WTC11 (cell line): ENCODE data around the gene KLHDC9. TPM values are rescaled to one million over a fixed set of nuclear protein-coding genes. Genes with fewer than 3 reads are reported as not detected.
A peak's percentile ranks its signal among the peaks of the same experiment; 100 is the strongest.

Experiments
- ATAC-seq: fragments of 200-7000 bp; cut with Tn5 transposase; 2 replicates; pipeline ENCODE4 v1.10.0; 2021; ENCODE audit warnings: mild to moderate bottlenecking, moderate library complexity
- CTCF ChIA-PET: fragments of 300-600 bp; sonication (Branson Sonifier 250); formaldehyde crosslinking; loops from one replicate; lab custom pipeline; 2021; ENCODE audit warnings: antibody characterized with exemption; lab: Charles Lee
- POLR2A ChIA-PET: fragments of 350-600 bp; sonication (Branson Sonifier 250); formaldehyde crosslinking; loops from one replicate; lab custom pipeline; 2021; ENCODE audit warnings: antibody characterized with exemption; lab: Charles Lee
- DNase-seq: peaks from one replicate; pipeline ENCODE4 v3.0.0; 2021; ENCODE audit warnings: low spot score
- H3K27ac Mint-ChIP-seq: 2 replicates; pipeline ENCODE4 v1.8.0; 2021; ENCODE audit warnings: mixed read lengths
- H3K27me3 Mint-ChIP-seq: 2 replicates; pipeline ENCODE4 v1.8.0; 2021; ENCODE audit warnings: low read depth, mild to moderate bottlenecking, moderate library complexity, mixed read lengths
- H3K36me3 Mint-ChIP-seq: 2 replicates; pipeline ENCODE4 v1.8.0; 2021; ENCODE audit warnings: mixed read lengths
- H3K4me1 Mint-ChIP-seq: 2 replicates; pipeline ENCODE4 v1.8.0; 2022; ENCODE audit warnings: mixed read lengths
- H3K4me3 Mint-ChIP-seq: 2 replicates; pipeline ENCODE4 v1.8.0; 2021; ENCODE audit warnings: mild to moderate bottlenecking, moderate library complexity, mixed read lengths
- H3K9me3 Mint-ChIP-seq: 2 replicates; pipeline ENCODE4 v1.8.0; 2021; ENCODE audit warnings: mixed read lengths
- ARID4B ChIP-seq: sonication (generic); formaldehyde crosslinking; IDR thresholded peaks from 2 replicates; pipeline ENCODE4 v1.8.0; 2023; ENCODE audit warnings: missing genetic modification reagents, mild to moderate bottlenecking, borderline replicate concordance
- EMX1 ChIP-seq: fragments of 250-450 bp; sonication (Bioruptor Pico); IDR thresholded peaks from 2 replicates; pipeline ENCODE4 v1.8.0; 2021; ENCODE audit warnings: mild to moderate bottlenecking
- ESRRA ChIP-seq: sonication (generic); formaldehyde crosslinking; IDR thresholded peaks from 2 replicates; pipeline ENCODE4 v1.8.1; 2022; ENCODE audit warnings: mild to moderate bottlenecking, missing genetic modification reagents, borderline replicate concordance
- GABPB1 ChIP-seq: sonication (generic); formaldehyde crosslinking; IDR thresholded peaks from 2 replicates; pipeline ENCODE4 v1.8.1; 2023; ENCODE audit warnings: mild to moderate bottlenecking, missing genetic modification reagents
- MLX ChIP-seq: sonication (generic); formaldehyde crosslinking; IDR thresholded peaks from 2 replicates; pipeline ENCODE4 v1.8.1; 2023; ENCODE audit warnings: mild to moderate bottlenecking, missing genetic modification reagents, moderate library complexity
- ZNF138 ChIP-seq: sonication (generic); formaldehyde crosslinking; conservative IDR thresholded peaks from 2 replicates; pipeline ENCODE4 v1.8.1; 2022; ENCODE audit warnings: mild to moderate bottlenecking, moderate library complexity, missing genetic modification reagents
- ZNF532 ChIP-seq: fragments of 250-450 bp; sonication (Bioruptor Pico); IDR thresholded peaks from 2 replicates; pipeline ENCODE4 v1.9.0; 2021; ENCODE audit warnings: mild to moderate bottlenecking, borderline replicate concordance
- total RNA-seq: library from RNA; stranded (reverse); gene quantifications from 3 replicates; pipeline ENCODE4 v1.2.3, GENCODE V29; 2021

KLHDC9 gene
- total RNA-seq, 1 experiment from 2014 or later: 5.8 TPM

GRCh38 chr1:161072751-161073449 is 25.3 kb upstream of the KLHDC9 start:
- Mint-ChIP-seq H3K9me3 (no peaks in the 10 kb centered on the region), H3K36me3 (no peaks in the 10 kb centered on the region), H3K4me1 (peaks cover 21% of the 10 kb centered on the region), H3K27me3 (no peaks in the 10 kb centered on the region), H3K27ac (no peak overlapping the region), H3K4me3 (no peak overlapping the region)
- ATAC-seq (no peak), DNase-seq (no peak)
- POLR2A ChIA-PET: no interaction called here
- CTCF ChIA-PET: interaction anchor here (0.5 to 4.1 kb wide), 7 partner anchors 11 to 475 kb away, joined by 5 to 109 read pairs (median 6); partner anchors contain the start of genes KLHDC9 and NECTIN4
- TF ChIP-seq GABPB1 (CRISPR knock-in tag): no peak
- TF ChIP-seq ZNF532 (CRISPR knock-in tag): no peak
- TF ChIP-seq, all 79 proteins: peak for 0

- CTCF ChIA-PET: interaction anchor here (0.6 to 0.9 kb wide), 3 partner anchors 16 to 119 kb away, joined by 3 to 5 read pairs (median 3); partner anchors contain the start of genes ITLN2 and NECTIN4
- H3K36me3 Mint-ChIP-seq: no peaks in the 10 kb centered on the region
- H3K4me1 Mint-ChIP-seq: peaks cover 15% of the 10 kb centered on the region
- no peak overlapping the region; the same call in 1 of the 2 replicates for H3K27ac Mint-ChIP-seq
- H3K27me3 Mint-ChIP-seq: no peaks in the 10 kb centered on the region
- H3K9me3 Mint-ChIP-seq: no peaks in the 10 kb centered on the region
- ATAC-seq (peak; percentile 47), DNase-seq (no peak)
- TF ChIP-seq EMX1 (CRISPR knock-in tag) (no peak), ZNF138 (CRISPR knock-in tag) (no peak), MLX (CRISPR knock-in tag) (no peak)
- POLR2A ChIA-PET: no interaction called here
- no peak overlapping the region for H3K4me3 Mint-ChIP-seq
Measured at GRCh38 chr1:161073474-161074121, 24.6 kb upstream of the KLHDC9 start.

GRCh38 chr1:161074676-161075368 is 23.3 kb upstream of the KLHDC9 start:
- DNase-seq (no peak), ATAC-seq (no peak)
- CTCF ChIA-PET: no interaction called here
- no peaks in the 10 kb centered on the region for H3K27me3 Mint-ChIP-seq
- H3K27ac Mint-ChIP-seq: peak overlapping the region; percentile 60; the same call in 1 of the 2 replicates
- no peak overlapping the region for H3K4me3 Mint-ChIP-seq
- POLR2A ChIA-PET: no interaction called here
- TF ChIP-seq ARID4B (CRISPR knock-in tag) (no peak), ESRRA (CRISPR knock-in tag) (peak; percentile 42; the same call in 1 of the 2 replicates), GABPB1 (CRISPR knock-in tag) (0 out of 2 replicates have a peak, but pooled peaks have one; percentile 12)
- H3K4me1 Mint-ChIP-seq: peaks cover 7% of the 10 kb centered on the region
- H3K9me3 Mint-ChIP-seq: no peaks in the 10 kb centered on the region
- H3K36me3 Mint-ChIP-seq: no peaks in the 10 kb centered on the region
